Measurements from ENCODE around the gene RAP1GAP2. TPM values are rescaled to one million over a fixed set of nuclear protein-coding genes. Genes with fewer than 3 reads are reported as not detected.

RAP1GAP2 gene
- total RNA-seq, 1 donor = 2.9 TPM

- Histone ChIP-seq H3K27me3 (ENCODE audit: insufficient read depth, low read length) (no peaks in the 10 kb centered on the region), H3K79me2 (ENCODE audit: insufficient read depth, low read length) (peaks cover 23% of the 10 kb centered on the region), H4K20me1 (ENCODE audit: insufficient read depth, low read length) (no peaks in the 10 kb centered on the region), H2AFZ (ENCODE audit: low read length) (no peak overlapping the region), H3K27ac (ENCODE audit: low read depth, low read length) (no peak overlapping the region), H3K9me3 (ENCODE audit: low read depth, low read length) (no peaks in the 10 kb centered on the region), H3K36me3 (ENCODE audit: insufficient read depth, low read length) (no peaks in the 10 kb centered on the region), H3K4me2 (ENCODE audit: insufficient read depth, low read length) (no peak overlapping the region), H3K4me3 (ENCODE audit: insufficient read depth, low read length) (no peak overlapping the region), H3K4me1 (ENCODE audit: insufficient read depth, low read length) (peaks cover 4% of the 10 kb centered on the region)
- DNase-seq (ENCODE audit: insufficient read length, low spot score, missing footprints) = no peak
- TF ChIP-seq CTCF (IDR thresholded peaks at IDR 0.05; ENCODE audit: extremely low read depth, low read depth, low read length) = no peak
Measured at GRCh38 chr17:2862197-2862596, 66.0 kb downstream of the RAP1GAP2 start.

- Histone ChIP-seq H3K36me3 (ENCODE audit: insufficient read depth, low read length) (no peaks in the 10 kb centered on the region), H2AFZ (ENCODE audit: low read length) (no peak overlapping the region), H3K4me2 (ENCODE audit: insufficient read depth, low read length) (no peak overlapping the region), H3K79me2 (ENCODE audit: insufficient read depth, low read length) (peaks cover 15% of the 10 kb centered on the region), H3K4me3 (ENCODE audit: insufficient read depth, low read length) (no peak overlapping the region), H3K27ac (ENCODE audit: low read depth, low read length) (no peak overlapping the region), H3K27me3 (ENCODE audit: insufficient read depth, low read length) (no peaks in the 10 kb centered on the region), H3K9me3 (ENCODE audit: low read depth, low read length) (no peaks in the 10 kb centered on the region), H4K20me1 (ENCODE audit: insufficient read depth, low read length) (no peaks in the 10 kb centered on the region), H3K4me1 (ENCODE audit: insufficient read depth, low read length) (peaks cover 14% of the 10 kb centered on the region)
- no peak for DNase-seq (ENCODE audit: insufficient read length, low spot score, missing footprints)
- TF ChIP-seq CTCF (IDR thresholded peaks at IDR 0.05; ENCODE audit: extremely low read depth, low read depth, low read length) = no peak
Measured at GRCh38 chr17:2863204-2863603, 67.0 kb downstream of the RAP1GAP2 start.

- Histone ChIP-seq H3K4me1 (ENCODE audit: insufficient read depth, low read length) (peaks cover 15% of the 10 kb centered on the region), H3K4me2 (ENCODE audit: insufficient read depth, low read length) (no peak overlapping the region), H3K79me2 (ENCODE audit: insufficient read depth, low read length) (peaks cover 9% of the 10 kb centered on the region), H4K20me1 (ENCODE audit: insufficient read depth, low read length) (no peaks in the 10 kb centered on the region), H2AFZ (ENCODE audit: low read length) (no peak overlapping the region), H3K27ac (ENCODE audit: low read depth, low read length) (no peak overlapping the region), H3K9me3 (ENCODE audit: low read depth, low read length) (no peaks in the 10 kb centered on the region), H3K27me3 (ENCODE audit: insufficient read depth, low read length) (no peaks in the 10 kb centered on the region), H3K36me3 (ENCODE audit: insufficient read depth, low read length) (no peaks in the 10 kb centered on the region), H3K4me3 (ENCODE audit: insufficient read depth, low read length) (no peak overlapping the region)
- DNase-seq (ENCODE audit: insufficient read length, low spot score, missing footprints) = peak; percentile 35
- no peak for TF ChIP-seq CTCF (IDR thresholded peaks at IDR 0.05; ENCODE audit: extremely low read depth, low read depth, low read length)
Measured at GRCh38 chr17:2865228-2865627, 69.0 kb downstream of the RAP1GAP2 start.

- DNase-seq (ENCODE audit: insufficient read length, low spot score, missing footprints) = peak; percentile 93
- Histone ChIP-seq H3K27ac (ENCODE audit: low read depth, low read length) (peak overlapping the region; percentile 55), H3K79me2 (ENCODE audit: insufficient read depth, low read length) (peaks cover 7% of the 10 kb centered on the region), H3K27me3 (ENCODE audit: insufficient read depth, low read length) (no peaks in the 10 kb centered on the region), H3K4me1 (ENCODE audit: insufficient read depth, low read length) (peaks cover 19% of the 10 kb centered on the region), H3K36me3 (ENCODE audit: insufficient read depth, low read length) (no peaks in the 10 kb centered on the region), H3K9me3 (ENCODE audit: low read depth, low read length) (no peaks in the 10 kb centered on the region), H2AFZ (ENCODE audit: low read length) (peak overlapping the region; percentile 68), H3K4me3 (ENCODE audit: insufficient read depth, low read length) (peak overlapping the region; percentile 44), H3K4me2 (ENCODE audit: insufficient read depth, low read length) (peak overlapping the region; percentile 70), H4K20me1 (ENCODE audit: insufficient read depth, low read length) (no peaks in the 10 kb centered on the region)
- TF ChIP-seq CTCF (IDR thresholded peaks at IDR 0.05; ENCODE audit: extremely low read depth, low read depth, low read length) = peak; percentile 19
Measured at GRCh38 chr17:2867441-2868424, 71.5 kb downstream of the RAP1GAP2 start.
